HG03558 (cell line): ENCODE data around the gene MYH10.
"Not testable (repeated sequence)": the region's sequence is repeated elsewhere in the genome, so short reads cannot be mapped to it uniquely, and the experiment has no call there.

Experiments
- ATAC-seq: cut with Tn5 transposase; IDR thresholded peaks from one replicate; pipeline ENCODE4 v1.9.1; 2021; ENCODE audit warnings: moderate number of reproducible peaks; ENCODE audit not compliant: unreplicated experiment; ENCODE audit errors: extremely low read depth

The MYH10 gene

DNA sequence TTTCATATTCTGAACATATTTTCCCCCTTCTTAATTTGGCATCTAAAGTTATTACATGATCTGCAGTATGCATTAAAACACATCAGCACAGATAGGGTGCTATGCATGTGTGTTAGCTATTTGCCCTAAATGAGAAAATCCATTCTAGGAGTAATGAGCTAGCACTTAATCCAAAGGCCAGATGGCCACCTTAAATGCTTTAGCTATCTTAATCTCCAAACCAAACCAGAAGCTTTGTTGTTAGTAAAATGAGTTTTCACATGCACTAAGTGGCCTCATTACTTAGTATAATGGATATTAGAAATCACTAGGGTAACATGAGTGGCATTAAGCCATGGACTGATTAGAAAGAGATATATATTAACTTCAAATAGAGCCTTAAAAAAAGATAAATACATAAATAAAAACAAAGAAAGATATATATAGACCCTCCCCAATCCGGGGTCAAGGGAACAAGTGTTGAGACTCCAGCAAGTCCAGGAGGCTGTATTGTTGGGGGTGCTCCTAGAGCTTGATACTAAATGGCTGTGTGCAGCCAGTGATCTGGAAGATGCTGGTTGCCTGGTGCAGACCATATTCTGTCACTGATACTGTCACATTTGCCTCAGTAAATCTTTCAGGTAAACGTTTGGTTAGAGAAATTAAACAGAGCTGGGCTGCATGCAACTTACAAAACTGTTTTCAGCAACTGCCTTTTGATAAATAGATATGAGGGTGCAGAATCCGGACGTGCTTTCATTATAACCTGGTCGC is 67.3 kb downstream of the MYH10 start:
- ATAC-seq, result no peak

DNA sequence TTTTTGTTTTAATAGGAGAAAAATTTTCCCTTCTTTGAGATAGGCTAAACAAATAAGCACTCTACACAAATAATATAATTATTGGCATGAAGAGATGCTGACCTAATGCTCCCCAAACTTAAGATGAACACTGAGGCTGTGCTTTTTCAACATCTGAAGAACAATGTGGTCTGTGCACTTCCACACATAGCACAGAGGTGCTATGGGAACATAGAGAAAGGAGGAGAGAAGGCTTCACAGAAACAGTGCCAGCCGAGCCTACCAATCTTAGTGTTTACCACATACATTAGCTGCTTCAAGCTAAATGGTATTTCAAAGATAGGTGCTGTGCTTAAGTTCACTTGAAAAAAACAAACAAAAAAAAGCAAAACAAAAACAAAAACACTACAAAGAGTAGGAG is 72.4 kb downstream of the MYH10 start:
- ATAC-seq, result no peak

DNA sequence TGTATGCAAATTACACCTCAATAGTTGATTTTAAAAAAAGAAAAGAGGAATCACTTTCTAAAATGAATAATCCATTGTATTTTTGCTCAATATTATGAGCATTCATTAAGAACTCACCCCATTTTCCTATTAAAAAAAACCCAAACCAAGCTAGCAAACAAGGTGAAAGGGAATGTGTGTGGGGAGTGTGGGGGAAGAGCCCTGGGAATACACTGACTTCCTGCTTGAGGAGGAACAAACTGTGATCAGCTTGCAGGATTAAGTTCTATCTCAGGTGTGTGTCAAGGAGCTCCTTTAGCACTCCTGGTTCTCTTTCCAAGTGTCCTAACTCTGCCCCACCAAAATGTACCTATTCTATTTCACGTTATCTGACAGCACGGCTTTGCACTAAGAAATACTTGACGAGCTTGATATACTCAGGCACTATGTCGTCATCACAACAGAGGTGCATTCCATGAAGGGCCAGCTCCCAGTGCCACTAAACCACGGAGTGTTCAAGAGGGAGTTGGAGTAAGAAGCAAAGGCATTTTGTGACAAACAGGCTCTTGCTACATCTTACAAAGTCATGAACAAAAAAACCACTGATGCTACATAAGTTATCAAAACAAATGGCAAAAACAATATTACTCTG is 73.2 kb downstream of the MYH10 start:
- no peak for ATAC-seq

DNA sequence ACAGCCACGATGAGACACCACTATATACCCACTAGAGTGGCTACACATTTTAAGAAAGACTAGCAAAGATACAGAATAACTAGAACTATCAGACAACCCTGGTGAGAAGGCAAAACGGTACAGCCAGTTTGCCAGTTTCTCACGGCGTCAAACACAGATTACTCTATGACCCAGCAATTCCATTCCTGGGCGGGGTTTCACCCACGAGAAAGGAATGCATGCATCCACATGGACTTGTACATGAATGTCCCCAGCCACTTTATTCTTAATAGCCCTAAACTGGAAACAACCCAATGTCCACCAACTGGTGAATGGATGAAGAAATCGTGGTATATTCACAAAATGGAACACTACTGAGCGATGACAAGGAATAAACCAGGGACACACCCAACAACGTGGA is 74.5 kb downstream of the MYH10 start:
- ATAC-seq, result no peak

DNA sequence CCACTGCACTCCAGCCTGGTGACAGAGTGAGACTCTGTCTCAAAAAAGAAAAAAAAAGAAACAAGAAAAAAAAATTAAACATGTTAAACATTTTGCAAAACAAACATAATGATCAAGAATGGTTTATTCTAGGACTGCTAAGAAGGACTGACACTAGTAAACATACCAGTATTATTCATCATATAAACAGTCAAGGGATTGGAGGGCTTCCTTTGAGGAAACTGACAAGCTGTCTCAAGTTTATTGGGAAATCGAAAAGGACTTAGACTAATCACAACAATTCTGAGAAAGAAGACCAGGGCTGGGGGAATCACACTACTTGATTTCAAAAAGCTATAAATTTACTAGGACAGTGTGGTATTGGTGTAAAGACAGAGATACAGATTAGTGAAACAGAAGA is 75.5 kb downstream of the MYH10 start:
- no peak for ATAC-seq

DNA sequence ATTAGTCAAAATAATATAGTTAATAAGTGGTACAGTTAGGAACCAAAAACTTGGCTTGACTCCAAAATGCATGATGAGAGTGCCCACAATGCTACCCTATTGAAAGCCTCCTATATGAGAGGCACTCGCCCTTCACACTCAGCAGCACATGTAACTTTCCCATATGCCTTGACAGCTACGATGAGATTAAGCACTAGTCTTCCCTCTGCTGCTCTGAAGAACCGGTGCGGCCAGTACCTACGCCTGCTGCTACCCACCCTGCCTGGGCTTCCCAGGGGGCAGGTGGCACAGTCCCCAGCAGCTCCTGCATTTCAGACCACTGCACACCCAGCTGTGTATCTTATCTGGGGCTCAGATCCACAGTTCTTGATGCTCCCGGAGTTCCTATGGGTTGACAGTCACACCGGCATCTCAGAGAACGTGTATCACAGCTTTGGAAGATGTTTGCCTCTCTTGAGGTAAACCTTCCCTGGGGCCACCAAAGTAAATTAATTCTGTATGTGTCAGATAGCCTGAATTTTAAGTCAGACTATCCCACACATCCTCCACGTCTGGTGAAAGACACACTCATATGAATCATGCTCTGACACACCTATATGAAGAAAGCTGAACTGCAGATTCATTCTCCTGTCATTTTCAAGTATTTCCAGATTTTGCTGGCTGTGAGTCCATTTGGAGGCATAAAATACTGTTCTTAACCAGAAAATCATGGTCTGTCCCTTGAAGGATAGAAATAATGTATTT is 77.8 kb downstream of the MYH10 start:
- no peak for ATAC-seq

DNA sequence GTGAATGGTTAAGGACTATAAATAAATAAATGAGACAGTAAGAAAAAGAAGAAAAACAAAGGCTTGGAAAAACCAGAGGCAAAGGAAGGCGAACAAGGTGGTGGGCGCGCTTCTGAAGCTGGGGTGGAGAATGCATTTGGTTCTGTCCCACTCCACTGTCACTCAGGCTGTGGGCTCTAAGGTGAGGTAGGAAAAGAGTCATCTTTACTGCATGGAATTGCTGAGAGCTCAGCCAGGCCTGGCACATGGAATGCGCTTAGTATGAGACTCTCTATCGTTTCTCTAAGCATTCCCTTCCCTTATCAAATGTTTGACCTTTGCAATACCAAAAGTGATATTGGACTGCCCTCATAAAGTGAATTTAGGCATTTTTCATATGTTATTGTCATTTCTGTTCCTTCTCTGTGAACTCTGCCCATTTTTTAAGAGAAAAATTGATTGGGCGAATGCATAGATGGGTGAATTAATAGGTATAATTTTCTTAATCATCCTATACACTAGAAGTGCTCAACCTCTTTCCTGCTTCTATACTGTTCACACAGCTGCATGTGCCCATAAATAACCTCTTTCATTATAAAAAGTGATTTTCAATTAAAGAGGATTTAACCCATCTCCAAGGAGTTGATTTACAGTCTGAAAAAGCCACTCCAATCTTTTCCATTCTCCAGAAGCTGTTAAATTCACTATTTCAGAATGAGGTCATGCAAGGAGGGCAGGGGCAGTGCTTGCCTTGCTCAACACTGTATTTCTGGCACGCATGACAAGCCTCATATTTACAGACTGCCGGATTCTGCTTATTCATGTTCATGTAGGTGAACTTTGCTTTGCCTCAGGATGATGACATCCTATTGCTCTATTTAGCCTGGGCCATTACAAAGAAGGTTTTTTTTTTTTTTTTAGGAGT is 87.7 kb downstream of the MYH10 start:
- ATAC-seq, result no peak

DNA sequence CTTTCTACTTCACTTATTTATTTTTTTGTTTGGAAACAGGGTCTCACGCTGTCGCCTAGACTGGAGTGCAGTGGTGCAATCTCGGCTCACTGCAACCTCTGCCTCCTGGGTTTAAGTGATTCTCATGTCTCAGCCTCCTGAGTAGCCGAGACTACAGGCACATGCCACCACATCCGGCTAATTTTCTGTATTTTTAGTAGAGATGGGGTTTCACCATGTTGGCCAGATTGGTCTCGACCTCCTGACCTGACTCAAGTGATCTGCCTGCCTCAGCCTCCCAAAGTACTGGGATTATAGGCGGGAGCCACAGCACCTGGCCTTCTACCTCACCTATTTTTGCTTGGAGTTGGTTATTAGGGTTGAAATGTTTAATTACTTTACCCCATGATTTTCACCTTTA is 90.5 kb downstream of the MYH10 start:
- not testable (repeated sequence) for ATAC-seq

DNA sequence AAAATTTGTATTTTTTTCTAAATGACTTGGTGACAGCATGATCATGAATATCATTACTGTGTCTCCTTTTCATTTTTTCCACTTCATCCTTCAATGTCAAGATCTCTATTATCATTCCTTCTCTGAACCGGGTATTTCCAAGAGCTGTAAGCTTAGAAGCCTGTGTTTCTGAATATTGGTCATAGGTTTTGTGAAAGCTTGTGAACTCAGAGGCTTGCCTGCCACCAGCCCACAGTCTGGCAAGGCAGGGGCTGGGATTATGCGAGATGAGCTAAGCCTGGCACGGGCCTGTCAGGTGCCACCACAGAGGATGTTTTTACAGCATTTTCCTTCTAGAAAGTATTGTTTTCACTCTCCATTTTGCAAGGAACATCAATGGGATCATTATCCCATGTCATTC is 92.8 kb downstream of the MYH10 start:
- ATAC-seq, result no peak

DNA sequence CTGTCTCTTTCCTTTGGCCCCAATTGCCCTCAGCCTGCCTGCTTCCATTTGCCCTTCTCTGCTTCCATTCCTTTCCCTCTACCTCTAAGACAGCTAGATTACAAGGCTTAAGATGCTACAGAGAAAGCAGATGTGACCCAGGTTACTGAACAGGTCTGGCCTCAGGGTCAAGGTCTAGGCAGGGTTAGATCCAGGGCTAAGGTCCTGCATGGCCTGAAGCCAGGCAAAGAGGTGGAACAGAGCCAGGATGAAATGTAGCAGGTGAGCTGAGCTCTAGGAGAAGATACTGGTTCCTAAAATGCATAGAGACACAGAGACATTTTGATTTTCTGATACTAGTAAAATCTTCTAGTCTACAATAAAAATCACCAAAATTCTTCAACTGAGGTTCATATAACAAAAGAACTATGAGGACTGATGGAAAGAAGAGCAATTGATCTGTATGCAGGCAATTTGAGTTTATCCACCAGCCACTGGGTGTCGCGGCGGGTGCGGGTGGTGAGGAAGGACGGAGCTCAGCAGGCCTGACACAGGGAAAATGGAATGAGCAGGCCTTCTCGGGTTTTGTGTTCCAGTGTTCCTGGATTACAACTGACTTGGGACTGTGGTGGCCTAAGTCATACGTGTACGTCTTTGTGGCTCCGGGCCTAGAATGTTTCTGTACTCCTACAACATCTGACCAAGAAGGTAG is 95.9 kb downstream of the MYH10 start:
- ATAC-seq, result no peak

DNA sequence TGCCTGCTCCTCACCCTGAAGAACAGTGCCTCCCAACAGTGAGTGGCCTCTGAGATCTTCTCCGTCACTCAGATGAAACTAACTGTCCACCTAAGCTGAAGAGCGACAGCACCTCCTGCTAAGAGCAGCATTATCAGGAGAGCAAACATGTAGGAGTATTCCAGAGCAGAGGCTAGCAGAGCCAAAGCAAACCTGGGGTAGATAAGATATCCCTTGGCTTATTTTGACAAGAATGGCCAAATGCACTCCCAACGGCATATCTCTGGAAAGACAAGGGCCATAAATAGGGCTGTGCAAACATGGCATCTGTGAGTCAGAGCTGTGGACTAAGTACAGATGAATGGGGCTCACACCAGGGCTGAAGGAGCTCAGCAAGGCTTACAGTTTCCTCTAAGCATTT is 98.5 kb downstream of the MYH10 start:
- no peak for ATAC-seq

DNA sequence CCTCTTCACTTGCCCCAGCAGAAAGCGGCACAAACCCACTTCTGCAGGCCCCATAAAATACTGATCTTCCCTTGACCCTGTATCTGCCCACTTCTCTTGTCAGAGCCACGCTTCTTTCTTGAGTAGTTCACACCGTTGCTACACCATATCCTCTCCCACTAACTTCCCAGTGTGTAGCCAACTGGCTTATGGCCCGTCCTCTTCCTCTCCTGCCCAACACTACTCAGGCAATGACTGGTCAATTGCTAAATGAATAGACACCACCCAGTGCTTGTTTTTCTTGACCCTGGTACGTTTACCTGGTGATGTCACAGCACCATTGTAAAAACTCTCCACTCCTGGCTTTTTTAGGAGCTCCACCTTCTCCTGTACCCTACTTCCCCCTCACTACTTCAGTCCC is 107.9 kb downstream of the MYH10 start:
- ATAC-seq, result no peak

DNA sequence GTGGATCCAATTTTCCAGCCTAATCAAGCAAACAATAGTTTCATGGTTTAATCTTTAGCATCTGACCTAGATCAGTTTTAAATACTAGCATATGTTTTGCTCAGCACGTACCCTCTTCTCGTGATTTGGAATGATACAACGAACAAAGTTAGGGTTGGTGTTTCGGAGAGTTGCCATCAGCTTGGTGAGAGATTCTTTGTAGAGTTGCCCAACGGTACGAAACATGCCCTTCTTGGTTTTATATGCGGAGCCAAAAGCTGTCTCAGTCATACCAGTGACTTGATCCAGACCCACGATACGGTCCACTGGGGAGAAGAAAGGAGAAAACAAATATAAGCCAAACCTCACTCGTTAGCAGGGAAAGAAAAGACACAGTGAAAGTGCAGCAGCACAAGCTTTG is 109.5 kb downstream of the MYH10 start:
- ATAC-seq, result no peak

DNA sequence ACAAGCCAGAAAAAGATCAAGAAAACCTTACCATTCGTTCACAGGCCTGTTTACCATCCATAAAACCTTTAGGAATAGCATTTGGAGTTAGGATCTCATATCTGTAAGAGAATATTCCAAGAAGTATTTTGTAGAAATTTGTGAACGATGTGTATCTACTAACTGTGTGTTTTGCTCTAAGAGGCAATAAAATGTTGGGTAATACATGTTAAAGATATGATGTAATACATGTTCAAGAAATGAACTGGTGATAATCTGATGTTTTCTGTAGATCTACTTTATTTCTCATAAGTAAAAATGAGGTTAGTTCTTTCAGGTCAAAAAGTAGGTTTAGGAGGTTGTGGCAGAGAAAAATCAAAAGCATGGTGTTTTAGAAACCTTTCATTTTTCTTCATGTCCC is 111.7 kb downstream of the MYH10 start:
- ATAC-seq, result no peak

DNA sequence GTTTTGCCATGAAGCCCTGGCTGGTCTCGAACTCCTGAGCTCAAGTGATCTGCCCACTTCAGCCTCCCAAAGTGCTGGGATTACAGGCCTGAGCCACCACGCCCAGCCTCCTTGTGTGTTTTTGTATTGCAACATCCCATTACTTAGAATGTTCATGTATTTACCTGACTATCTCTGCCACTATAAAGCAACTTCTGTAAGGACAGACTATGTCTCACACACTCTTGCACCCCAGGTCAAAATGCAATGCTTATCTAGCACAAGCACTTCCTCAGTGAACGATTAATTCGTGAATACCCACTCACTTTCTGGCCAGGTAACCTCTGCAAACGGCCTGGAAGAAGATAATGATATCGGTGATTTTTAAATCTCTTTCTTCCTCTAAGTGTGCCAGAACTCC is 112.2 kb downstream of the MYH10 start:
- ATAC-seq, result no peak

DNA sequence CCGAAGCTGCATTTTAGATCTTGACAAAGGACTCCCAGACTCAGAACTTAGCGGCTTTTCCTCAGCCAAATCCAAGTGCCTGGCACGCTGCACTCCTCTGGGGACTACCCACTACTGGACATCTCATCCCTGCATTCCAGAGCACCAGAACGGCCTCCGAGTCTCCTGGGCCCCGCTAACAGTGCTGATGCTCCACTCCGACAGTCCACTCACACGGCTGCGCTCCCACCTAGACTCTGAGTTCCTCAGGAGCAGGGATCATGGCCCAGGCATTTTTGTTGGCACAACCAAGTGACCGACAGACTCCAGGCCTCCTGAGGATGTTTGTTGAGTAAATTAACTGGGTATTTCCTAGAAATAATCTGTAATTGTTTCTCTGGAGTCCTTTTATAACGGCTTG is 115.7 kb downstream of the MYH10 start:
- no peak for ATAC-seq

DNA sequence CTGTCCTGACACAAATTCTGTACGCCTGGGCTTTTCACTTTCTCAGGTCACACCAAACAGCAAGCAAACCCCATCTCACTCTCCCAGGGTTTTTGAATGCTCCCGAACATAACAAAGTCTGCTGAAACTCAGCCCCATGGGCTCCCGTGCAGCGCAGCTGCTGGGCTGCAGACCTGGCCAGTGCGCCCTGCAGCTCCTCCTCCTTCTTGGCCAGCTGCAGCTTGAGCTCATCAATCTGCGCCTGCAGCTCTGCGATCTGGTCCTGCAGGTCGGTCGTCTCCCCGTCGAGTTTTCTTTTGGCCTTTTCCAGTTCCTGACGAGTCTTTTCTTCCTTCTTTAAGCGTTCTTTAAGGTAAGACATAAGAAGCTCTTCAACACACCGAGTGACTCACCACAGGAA is 124.4 kb downstream of the MYH10 start:
- ATAC-seq, result no peak

DNA sequence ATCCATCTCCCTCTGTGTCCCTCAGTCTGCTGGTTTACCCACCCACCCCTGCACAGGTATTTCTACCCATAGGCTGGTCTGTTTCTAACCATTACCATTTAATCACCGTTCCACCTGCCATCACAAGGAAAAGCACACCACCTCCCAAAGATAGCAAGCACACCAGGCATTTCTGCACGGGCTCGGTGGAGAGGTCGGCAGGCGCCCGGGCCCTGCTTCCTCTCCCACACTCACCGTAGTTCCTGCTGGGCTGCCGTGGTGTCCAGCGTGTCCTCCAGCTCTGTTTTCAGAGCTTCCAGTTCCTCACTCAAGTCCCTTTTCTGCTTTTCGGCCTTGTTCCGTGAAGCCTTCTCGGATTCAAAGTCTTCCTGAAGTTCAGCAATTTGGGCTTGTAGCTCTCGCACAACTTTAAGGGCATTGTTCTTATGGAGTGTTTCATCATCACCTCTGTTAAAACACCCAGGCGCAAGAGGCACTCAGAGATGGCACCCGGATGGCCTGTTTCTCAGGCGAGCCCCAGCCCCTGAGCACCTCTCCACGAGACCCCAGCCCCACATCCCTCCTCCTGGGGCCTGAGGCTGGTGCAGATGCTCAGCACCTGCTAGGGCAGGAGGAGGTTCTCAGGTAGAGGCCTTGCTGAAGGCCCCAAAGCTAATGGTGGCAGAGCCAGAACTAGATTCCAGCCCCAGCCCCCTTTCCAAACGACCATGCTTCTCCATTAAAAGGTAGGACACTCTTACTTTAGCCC is 125.9 kb downstream of the MYH10 start:
- ATAC-seq, result no peak

DNA sequence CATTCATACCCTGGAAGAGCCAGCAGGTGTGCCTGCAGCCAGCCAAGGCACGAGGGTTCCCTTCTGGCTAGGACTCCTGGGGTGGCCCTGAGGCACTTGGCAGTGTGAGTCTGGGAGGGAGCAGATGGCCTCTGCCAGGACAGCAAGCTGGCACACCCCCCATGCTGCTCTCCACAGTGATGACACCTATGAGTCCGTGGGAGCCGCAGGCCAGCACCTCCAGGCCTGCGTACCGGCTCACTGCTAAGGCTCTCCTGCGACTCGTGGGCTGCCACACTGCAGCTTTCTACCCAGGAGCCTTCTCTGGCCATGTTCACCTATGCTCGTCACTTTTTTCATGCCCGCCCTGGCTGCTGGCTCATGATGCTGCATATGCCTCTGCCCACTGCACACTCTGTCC is 126.7 kb downstream of the MYH10 start:
- no peak for ATAC-seq
